Right lung (tissue), 5 donors: ENCODE results near the gene CES3. TPM values are rescaled to one million over a fixed set of nuclear protein-coding genes. Genes with fewer than 3 reads are reported as not detected.
A peak's percentile ranks its signal among the peaks of the same experiment; 100 is the strongest.
"Not testable (repeated sequence)": the region's sequence is repeated elsewhere in the genome, so short reads cannot be mapped to it uniquely, and the experiment has no call there.

ENCODE experiments used
- DNase-seq, 2 donors: peaks; one replicate each; pipeline ENCODE4 v3.0.0-alpha.2; 2013
- polyA plus RNA-seq, 5 donors: library from polyadenylated mRNA; unstranded; fragments of 120-200 nt; gene quantifications; one replicate each; pipeline versions ENCODE4 v1.2.1 to v1.2.3, GENCODE V29; 2013; ENCODE audit warnings: inconsistent platforms in 1 of 5, low replicate concordance in 1 of 5; ENCODE audit not compliant: insufficient read length in 5 of 5, insufficient read depth in 1 of 5

Gene CES3
- polyA plus RNA-seq, 5 donors = 4.0 to 5.6 (median 4.2) TPM

DNA sequence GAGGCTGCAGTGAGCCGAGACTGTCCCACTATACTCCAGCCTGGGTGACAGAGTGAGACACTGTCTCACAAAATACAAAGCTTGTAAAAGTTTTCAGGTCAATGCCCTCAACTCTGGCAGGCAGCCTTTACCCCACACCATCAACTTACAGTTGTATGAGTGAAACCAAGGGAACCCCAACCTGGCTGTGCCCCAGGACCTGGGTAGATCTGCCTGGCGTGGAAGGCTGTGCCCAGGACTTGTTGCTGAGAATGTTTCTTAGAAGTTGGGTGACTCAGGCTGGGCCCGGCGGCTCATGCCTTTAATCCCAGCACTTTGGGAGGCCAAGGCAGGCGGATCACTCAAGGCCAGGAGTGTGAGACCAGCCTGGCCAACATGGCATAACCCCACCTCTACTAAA, 7.8 kb downstream of the CES3 start:
- DNase-seq = no peak

GRCh38 chr16:66970775-66971720, 10.0 kb downstream of the CES3 start:
- DNase-seq = no peak

- DNase-seq = no peak
Measured at GRCh38 chr16:66972983-66973382, 11.9 kb downstream of the CES3 start.

GRCh38 chr16:66973716-66974115, 12.7 kb downstream of the CES3 start:
- DNase-seq = no peak

- DNase-seq = not testable (repeated sequence)
Measured at GRCh38 chr16:66974156-66974931, 13.3 kb downstream of the CES3 start.

DNA sequence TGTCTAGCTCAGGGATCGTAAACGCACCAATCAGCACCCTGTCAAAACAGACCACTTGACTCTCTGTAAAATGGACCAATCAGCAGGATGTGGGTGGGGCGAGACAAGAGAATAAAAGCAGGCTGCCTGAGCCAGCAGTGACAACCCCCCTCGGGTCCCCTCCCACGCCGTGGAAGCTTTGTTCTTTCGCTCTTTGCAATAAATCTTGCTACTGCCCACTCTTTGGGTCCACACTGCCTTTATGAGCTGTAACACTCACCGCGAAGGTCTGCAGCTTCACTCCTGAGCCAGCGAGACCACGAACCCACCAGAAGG, 13.8 kb downstream of the CES3 start:
- DNase-seq = not testable (repeated sequence)

DNA sequence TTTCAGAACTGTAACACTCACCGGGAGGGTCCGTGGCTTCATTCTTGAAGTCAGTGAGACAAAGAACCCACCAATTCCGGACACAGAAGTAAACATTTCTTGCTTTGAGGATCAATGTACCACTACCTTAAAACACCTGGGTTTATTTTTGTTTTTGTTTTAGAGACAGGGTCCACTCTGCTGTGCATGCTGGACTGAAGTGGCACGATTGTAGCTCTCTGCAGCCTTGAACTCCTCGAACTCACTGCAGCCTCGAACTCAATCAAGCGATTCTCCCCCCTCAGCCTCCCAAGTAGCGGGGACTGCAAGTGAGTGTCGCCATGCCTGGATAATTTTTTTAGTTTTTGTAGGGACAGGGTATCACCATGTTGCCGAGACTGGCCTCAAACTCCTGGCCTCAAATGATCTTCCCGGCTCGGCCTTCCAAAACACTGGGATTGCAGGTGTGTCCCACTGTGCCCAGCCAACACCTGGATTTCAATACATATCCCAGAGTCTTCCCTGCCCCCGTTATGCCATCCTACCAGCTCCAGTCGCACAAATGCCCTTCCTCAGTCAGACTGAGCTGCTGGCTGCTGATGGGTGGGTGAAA, 14.3 kb downstream of the CES3 start:
- no peak for DNase-seq

- DNase-seq = no peak
Measured at GRCh38 chr16:66976746-66977145, 15.7 kb downstream of the CES3 start.

DNA sequence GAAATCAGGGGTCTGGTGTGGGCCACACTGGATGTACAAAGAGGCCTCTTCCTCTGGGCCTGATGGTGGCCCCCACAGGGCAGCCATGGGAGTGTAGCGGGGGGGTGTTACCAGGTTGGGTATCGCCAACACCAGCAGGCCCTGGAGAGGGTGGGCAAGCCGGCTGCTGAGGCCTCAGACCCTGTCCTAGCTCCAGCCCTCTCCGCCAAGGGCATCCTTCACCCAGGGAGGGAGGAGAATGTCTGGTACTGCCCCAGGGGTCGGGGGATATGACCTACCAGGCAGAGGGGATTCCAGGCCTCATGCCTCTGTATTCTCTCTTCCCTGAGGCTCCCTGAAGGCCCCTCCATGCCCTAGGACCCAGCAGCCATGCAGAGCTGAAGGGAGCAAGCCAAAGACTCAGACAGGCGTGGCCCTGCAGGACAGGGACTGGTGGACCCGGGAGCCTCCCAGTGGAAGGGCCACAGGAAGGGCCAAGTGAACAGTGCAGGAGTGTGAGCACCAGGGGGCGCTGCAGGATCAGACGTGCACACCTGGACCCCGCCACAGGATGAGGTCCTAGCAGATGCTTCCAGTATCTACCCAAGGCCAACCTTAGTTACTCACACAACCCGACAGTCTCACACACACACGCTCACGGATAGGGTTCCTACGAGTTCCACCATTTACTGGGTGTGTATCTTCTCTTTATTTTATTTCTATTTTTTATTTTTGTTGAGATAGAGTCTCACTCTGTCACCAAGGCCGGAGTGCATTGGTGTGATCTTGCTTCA, 16.5 kb downstream of the CES3 start:
- DNase-seq = peak; percentile 53 to 75

DNA sequence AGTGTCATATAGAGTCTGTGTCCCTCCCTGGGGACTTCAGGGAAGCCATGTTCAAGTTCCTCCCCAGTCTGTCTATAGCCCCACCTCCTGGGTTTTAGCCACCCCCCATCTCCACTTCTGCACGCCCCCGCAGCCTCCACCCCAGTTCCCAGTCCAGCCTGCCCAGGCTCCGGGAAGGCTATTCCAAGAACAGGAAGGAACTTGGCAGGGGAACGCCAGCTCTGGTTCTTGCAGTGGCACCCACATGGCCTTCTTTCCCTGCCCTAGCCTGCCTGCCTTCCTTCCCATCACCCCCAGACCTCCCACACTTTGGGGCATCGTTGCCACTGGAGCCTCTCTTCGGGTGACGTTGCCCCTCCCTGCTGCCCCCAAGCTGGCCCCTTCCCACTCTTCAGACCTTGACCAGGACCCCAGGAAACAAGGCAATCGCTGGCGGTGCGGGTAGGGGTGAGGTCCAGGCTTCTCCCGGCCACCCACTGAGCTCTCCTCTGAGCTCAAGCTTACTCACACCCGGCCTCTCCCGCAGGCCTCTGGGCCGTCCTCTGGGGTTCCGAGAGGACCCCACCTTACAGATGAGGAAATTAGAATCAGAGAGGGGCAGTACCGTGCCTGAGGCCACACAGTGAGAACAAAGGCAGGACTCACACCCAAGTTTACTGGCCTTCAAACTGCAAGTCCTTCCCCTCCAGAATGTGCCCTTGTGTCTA, 18.1 kb downstream of the CES3 start:
- no peak for DNase-seq

- DNase-seq = no peak
Measured at GRCh38 chr16:66983033-66983432, 22.0 kb downstream of the CES3 start.

GRCh38 chr16:66984892-66985311, 23.8 kb downstream of the CES3 start:
- DNase-seq = no peak

- DNase-seq = no peak
Measured at GRCh38 chr16:66986559-66986958, 25.5 kb downstream of the CES3 start.

GRCh38 chr16:66988197-66988788, 27.2 kb downstream of the CES3 start, which contains the start of gene CES4A:
CES4A (plus strand) TSS chr16:66988589; CDS start chr16:66988773, 184 bp downstream.
- no peak for DNase-seq

- no peak for DNase-seq
Measured at GRCh38 chr16:66991545-66992077, 30.5 kb downstream of the CES3 start.

GRCh38 chr16:66993558-66993957, 32.5 kb downstream of the CES3 start:
- DNase-seq = not testable (repeated sequence)

- no peak for DNase-seq
Measured at GRCh38 chr16:66996324-66996982, 35.4 kb downstream of the CES3 start.

DNA sequence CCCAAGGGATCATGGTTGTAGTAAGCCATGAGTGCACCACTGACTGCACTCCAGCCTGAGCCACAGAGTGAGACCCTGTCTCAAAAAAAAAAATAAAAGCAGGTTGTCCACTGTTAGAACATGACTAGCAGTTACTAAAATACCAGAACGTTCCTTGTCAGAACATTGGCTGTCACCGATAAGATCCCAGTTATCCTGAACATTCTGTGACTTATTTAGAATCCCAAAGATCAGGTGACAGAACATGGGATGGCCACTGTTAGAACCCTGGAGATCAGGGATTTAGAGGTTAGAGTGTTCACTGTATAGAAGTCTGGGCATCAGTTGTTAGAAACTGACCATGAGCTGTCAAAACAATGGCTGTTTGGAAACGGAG, 35.9 kb downstream of the CES3 start:
- no peak for DNase-seq
